Astrocyte (in vitro differentiated cells and primary cell): ENCODE data around the gene CHRNA3. TPM values are rescaled to one million over a fixed set of nuclear protein-coding genes. Genes with fewer than 3 reads are reported as not detected.

Experiments
- DNase-seq: peaks from one replicate; pipeline ENCODE4 v3.0.0-alpha.2; 2010; ENCODE audit warnings: low read depth
- FAIRE-seq: peaks from 2 replicates; lab custom pipeline; 2011; peaks lifted over from hg19 to GRCh38; lab: Jason Lieb, UNC
- H2AFZ ChIP-seq: 2 replicates; pipeline ENCODE4 v1.6.0; 2012; ENCODE audit warnings: low read depth, low read length, inconsistent platforms
- H3K27ac ChIP-seq: 2 replicates; pipeline ENCODE4 v1.5.1; 2011; ENCODE audit warnings: low read depth, low read length, inconsistent platforms
- H3K27me3 ChIP-seq: 2 replicates; pipeline ENCODE4 v1.6.0; 2011; ENCODE audit warnings: low read length, inconsistent platforms; ENCODE audit not compliant: insufficient read depth
- H3K36me3 ChIP-seq: 2 replicates; pipeline ENCODE4 v1.5.1; 2011; ENCODE audit warnings: low read length, inconsistent platforms; ENCODE audit not compliant: insufficient read depth
- H3K4me1 ChIP-seq: 2 replicates; pipeline ENCODE4 v1.5.1; 2011; ENCODE audit warnings: low read length, inconsistent platforms; ENCODE audit not compliant: insufficient read depth
- H3K4me2 ChIP-seq: 2 replicates; pipeline ENCODE4 v1.6.0; 2012; ENCODE audit warnings: low read length, inconsistent platforms
- H3K4me3 ChIP-seq: 2 replicates; pipeline ENCODE4 v1.5.1; 2011; ENCODE audit warnings: low read depth, mild to moderate bottlenecking, low read length, inconsistent platforms; ENCODE audit not compliant: insufficient read depth
- H3K79me2 ChIP-seq: 2 replicates; pipeline ENCODE4 v1.6.0; 2012; ENCODE audit warnings: mild to moderate bottlenecking, low read length, inconsistent platforms; ENCODE audit not compliant: insufficient read depth
- H3K9ac ChIP-seq: 2 replicates; pipeline ENCODE4 v1.6.0; 2012; ENCODE audit warnings: mild to moderate bottlenecking, low read length, inconsistent platforms
- H3K9me3 ChIP-seq: 2 replicates; pipeline ENCODE4 v1.5.1; 2012; ENCODE audit warnings: low read depth, mild to moderate bottlenecking, low read length, inconsistent platforms; ENCODE audit not compliant: insufficient read depth
- H4K20me1 ChIP-seq: 2 replicates; pipeline ENCODE4 v1.6.0; 2012; ENCODE audit warnings: low read length, inconsistent platforms; ENCODE audit not compliant: insufficient read depth
- H3K27ac Mint-ChIP-seq: one replicate; pipeline ENCODE4 v1.8.0; 2021; ENCODE audit warnings: mild to moderate bottlenecking, mixed read lengths; ENCODE audit not compliant: unreplicated experiment
- H3K27me3 Mint-ChIP-seq: one replicate; pipeline ENCODE4 v1.8.0; 2021; ENCODE audit warnings: low read depth, mixed read lengths; ENCODE audit not compliant: unreplicated experiment
- H3K36me3 Mint-ChIP-seq: one replicate; pipeline ENCODE4 v1.8.0; 2021; ENCODE audit warnings: low read depth, mixed read lengths; ENCODE audit not compliant: unreplicated experiment
- H3K4me1 Mint-ChIP-seq: one replicate; pipeline ENCODE4 v1.8.0; 2021; ENCODE audit warnings: low read depth, mixed read lengths; ENCODE audit not compliant: unreplicated experiment
- H3K4me3 Mint-ChIP-seq: one replicate; pipeline ENCODE4 v1.8.0; 2021; ENCODE audit warnings: mild to moderate bottlenecking, moderate library complexity, mixed read lengths; ENCODE audit not compliant: unreplicated experiment
- H3K9me3 Mint-ChIP-seq: one replicate; pipeline ENCODE4 v1.8.0; 2021; ENCODE audit warnings: mild to moderate bottlenecking, mixed read lengths; ENCODE audit not compliant: unreplicated experiment
- EZH2 ChIP-seq: IDR thresholded peaks from 2 replicates; pipeline ENCODE4 v1.6.1; 2012; ENCODE audit warnings: mild to moderate bottlenecking, low read length, inconsistent platforms; ENCODE audit not compliant: insufficient read depth
- total RNA-seq: library from RNA; stranded (reverse); gene quantifications from 2 replicates; pipeline ENCODE4 v1.2.1, GENCODE V29; 2021
- TF ChIP-seq, protein P1 (sequence below): IDR thresholded peaks from 2 replicates; pipeline ENCODE4 v1.5.1; 2011; ENCODE audit warnings: low read depth, mild to moderate bottlenecking, inconsistent platforms, low read length, moderate library complexity; ENCODE audit not compliant: insufficient read depth

Gene CHRNA3
- total RNA-seq, 1 donor from 2014 or later: not detected

DNA sequence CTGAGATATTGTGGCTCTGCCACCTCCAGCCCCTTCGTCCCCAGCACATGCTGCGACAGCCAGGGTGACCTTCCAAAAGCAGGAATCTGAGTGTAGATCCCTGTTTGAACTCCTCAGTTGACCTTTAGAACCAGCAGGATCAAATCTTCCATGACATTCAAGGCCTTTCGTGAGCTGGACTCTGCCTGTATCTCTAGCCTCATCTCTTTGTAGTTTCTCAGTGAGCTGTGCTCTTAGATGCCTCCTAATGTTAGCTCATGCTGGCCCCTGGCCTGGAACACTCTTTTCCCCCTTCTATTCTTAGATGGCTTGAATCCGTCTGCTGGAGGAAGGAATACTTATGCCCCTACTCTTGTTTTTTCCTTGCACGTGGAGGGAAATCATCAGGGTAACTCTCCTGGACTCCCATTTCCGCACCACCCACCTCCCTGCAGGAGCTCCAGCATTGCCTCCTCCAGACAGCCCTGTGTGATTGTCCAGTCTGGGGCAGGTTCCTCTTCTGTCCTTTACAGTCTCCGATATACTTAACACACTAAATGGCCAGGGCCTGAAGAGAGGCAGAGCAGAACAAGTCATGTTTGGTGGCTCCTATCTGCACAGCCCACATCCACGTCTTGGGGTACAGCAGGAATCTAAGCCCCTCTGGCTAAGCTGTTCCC is 46.9 kb upstream of the CHRNA3 start:
- Mint-ChIP-seq H3K27me3 (peaks cover 21% of the 10 kb centered on the region), H3K4me3 (no peak overlapping the region), H3K9me3 (no peaks in the 10 kb centered on the region), H3K27ac (no peak overlapping the region), H3K36me3 (no peaks in the 10 kb centered on the region), H3K4me1 (peaks cover 2% of the 10 kb centered on the region)
- H3K4me1 ChIP-seq: no peaks in the 10 kb centered on the region
- H3K9ac ChIP-seq: no peak overlapping the region
- peaks cover 2% of the 10 kb centered on the region for H3K27me3 ChIP-seq
- no peak overlapping the region for H3K27ac ChIP-seq
- TF ChIP-seq, protein P1, sequence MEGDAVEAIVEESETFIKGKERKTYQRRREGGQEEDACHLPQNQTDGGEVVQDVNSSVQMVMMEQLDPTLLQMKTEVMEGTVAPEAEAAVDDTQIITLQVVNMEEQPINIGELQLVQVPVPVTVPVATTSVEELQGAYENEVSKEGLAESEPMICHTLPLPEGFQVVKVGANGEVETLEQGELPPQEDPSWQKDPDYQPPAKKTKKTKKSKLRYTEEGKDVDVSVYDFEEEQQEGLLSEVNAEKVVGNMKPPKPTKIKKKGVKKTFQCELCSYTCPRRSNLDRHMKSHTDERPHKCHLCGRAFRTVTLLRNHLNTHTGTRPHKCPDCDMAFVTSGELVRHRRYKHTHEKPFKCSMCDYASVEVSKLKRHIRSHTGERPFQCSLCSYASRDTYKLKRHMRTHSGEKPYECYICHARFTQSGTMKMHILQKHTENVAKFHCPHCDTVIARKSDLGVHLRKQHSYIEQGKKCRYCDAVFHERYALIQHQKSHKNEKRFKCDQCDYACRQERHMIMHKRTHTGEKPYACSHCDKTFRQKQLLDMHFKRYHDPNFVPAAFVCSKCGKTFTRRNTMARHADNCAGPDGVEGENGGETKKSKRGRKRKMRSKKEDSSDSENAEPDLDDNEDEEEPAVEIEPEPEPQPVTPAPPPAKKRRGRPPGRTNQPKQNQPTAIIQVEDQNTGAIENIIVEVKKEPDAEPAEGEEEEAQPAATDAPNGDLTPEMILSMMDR: no peak
- no peak for TF ChIP-seq EZH2
- no peaks in the 10 kb centered on the region for H3K36me3 ChIP-seq
- no peak overlapping the region for H3K4me2 ChIP-seq
- no peak overlapping the region for H2AFZ ChIP-seq
- H3K79me2 ChIP-seq: no peaks in the 10 kb centered on the region
- no peak overlapping the region for H3K4me3 ChIP-seq
- DNase-seq (no peak), FAIRE-seq (no peak)
- no peaks in the 10 kb centered on the region for H4K20me1 ChIP-seq
- no peaks in the 10 kb centered on the region for H3K9me3 ChIP-seq

DNA sequence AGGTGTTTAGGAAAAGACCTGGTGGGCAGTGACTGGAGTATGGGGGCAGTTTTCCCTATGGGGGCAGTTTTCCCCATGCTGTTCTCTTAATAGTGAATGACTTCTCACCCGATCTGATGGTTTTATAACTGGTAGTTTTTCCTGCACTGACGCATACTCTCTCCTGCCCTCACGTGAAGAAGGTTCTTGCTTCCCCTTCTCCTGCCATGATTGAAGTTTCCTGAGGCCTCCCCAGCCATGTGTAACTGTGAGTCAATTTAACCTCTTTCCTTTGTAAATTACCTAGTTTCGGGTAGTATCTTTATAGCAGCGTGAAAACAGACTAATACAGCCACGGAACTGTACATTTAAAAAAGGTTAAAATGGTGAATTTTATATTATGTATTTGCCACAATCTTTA is 45.2 kb upstream of the CHRNA3 start:
- H3K79me2 ChIP-seq: no peaks in the 10 kb centered on the region
- no peaks in the 10 kb centered on the region for H3K9me3 ChIP-seq
- Mint-ChIP-seq H3K27ac (no peak overlapping the region), H3K4me1 (no peaks in the 10 kb centered on the region), H3K36me3 (no peaks in the 10 kb centered on the region), H3K9me3 (no peaks in the 10 kb centered on the region), H3K27me3 (peaks cover 23% of the 10 kb centered on the region), H3K4me3 (no peak overlapping the region)
- H3K27me3 ChIP-seq: peaks cover 2% of the 10 kb centered on the region
- H3K27ac ChIP-seq: no peak overlapping the region
- H4K20me1 ChIP-seq: no peaks in the 10 kb centered on the region
- DNase-seq: no peak
- no peak for FAIRE-seq
- H2AFZ ChIP-seq: no peak overlapping the region
- TF ChIP-seq, protein P1: no peak
- no peak for TF ChIP-seq EZH2
- H3K4me3 ChIP-seq: no peak overlapping the region
- H3K4me1 ChIP-seq: no peaks in the 10 kb centered on the region
- no peak overlapping the region for H3K4me2 ChIP-seq
- no peak overlapping the region for H3K9ac ChIP-seq
- H3K36me3 ChIP-seq: no peaks in the 10 kb centered on the region

DNA sequence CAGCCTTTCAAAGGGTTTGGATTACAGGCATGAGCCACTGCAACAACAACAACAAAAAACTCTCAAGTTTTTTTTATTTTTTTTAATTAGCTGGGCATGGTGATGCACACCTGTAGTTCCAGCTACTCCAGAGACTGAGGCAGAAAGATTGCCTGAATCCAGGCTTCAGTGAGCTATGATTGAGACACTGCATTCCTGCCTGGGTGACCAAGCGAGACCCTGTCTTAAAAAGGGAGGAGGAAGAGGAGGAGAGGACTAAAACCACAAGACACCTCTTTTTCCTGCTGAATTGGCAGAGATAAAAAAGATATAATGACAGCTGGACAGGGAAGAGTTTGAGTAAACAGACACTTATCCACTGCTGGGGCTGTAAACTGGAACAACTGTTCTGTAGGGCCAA is 42.9 kb upstream of the CHRNA3 start:
- no peaks in the 10 kb centered on the region for H3K36me3 Mint-ChIP-seq
- no peak overlapping the region for H3K4me2 ChIP-seq
- no peak overlapping the region for H3K9ac ChIP-seq
- no peaks in the 10 kb centered on the region for H4K20me1 ChIP-seq
- H3K27me3 ChIP-seq: peaks cover 2% of the 10 kb centered on the region
- H3K27me3 Mint-ChIP-seq: peaks cover 35% of the 10 kb centered on the region
- no peaks in the 10 kb centered on the region for H3K79me2 ChIP-seq
- H3K4me3 ChIP-seq: no peak overlapping the region
- TF ChIP-seq EZH2: no peak
- TF ChIP-seq, protein P1: no peak
- no peak overlapping the region for H3K27ac Mint-ChIP-seq
- no peak for DNase-seq
- no peaks in the 10 kb centered on the region for H3K36me3 ChIP-seq
- H3K4me1 Mint-ChIP-seq: no peaks in the 10 kb centered on the region
- FAIRE-seq: no peak
- H2AFZ ChIP-seq: no peak overlapping the region
- H3K27ac ChIP-seq: no peak overlapping the region
- H3K4me3 Mint-ChIP-seq: no peak overlapping the region
- H3K4me1 ChIP-seq: no peaks in the 10 kb centered on the region
- H3K9me3 ChIP-seq: no peaks in the 10 kb centered on the region
- H3K9me3 Mint-ChIP-seq: no peaks in the 10 kb centered on the region
